ENCODE data around the gene DHODH. TPM values are rescaled to one million over a fixed set of nuclear protein-coding genes. Genes with fewer than 3 reads are reported as not detected.

DHODH gene
- total and polyA plus RNA-seq, 2 of the 13 experiments (the other 11 are each of a cell fraction or from before 2014, with no cell fraction given) = 10.7 to 16.4 TPM

DNA sequence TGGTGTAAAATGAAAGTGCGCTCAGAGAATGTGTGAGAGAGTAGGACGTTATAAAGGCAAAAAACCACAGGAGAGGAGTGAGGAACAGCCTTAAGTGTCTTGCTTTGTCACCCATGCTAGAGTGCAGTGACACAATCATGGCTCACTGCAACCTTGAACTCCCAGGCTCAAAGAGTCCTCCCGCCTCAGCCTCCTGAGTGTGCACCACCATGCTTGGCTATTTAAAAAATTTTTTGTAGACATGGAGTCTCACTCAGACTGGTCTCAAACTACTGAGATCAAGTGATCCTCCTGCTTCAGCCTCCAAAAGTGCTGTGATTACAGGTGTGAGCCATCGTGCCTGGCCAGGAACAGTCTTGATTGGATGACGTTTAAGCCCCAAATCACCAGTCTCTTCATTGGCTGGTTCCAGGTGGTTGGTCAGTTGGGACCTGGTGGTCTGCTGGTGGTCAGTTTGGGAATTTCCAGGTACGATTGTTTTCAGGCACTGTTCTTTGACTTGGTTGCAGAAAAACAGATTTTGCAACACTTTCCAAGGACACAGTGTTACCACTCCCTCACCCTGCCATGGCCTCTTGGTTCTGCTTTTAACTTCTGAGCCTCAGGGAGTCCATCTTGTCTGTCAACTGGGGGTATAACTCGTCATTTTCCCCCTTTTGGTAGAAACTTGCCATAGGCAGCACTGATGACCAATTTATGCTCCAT is 21.2 kb downstream of the DHODH start (continued):
- TF ChIP-seq, protein P1, sequence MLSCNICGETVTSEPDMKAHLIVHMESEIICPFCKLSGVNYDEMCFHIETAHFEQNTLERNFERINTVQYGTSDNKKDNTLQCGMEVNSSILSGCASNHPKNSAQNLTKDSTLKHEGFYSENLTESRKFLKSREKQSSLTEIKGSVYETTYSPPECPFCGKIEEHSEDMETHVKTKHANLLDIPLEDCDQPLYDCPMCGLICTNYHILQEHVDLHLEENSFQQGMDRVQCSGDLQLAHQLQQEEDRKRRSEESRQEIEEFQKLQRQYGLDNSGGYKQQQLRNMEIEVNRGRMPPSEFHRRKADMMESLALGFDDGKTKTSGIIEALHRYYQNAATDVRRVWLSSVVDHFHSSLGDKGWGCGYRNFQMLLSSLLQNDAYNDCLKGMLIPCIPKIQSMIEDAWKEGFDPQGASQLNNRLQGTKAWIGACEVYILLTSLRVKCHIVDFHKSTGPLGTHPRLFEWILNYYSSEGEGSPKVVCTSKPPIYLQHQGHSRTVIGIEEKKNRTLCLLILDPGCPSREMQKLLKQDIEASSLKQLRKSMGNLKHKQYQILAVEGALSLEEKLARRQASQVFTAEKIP (CRISPR knock-in tag; IDR thresholded peaks at IDR 0.05; ENCODE audit: borderline replicate concordance) = no peak
- TF ChIP-seq SKI (IDR thresholded peaks at IDR 0.05; ENCODE audit: partially characterized antibody) = no peak
- no peak for TF ChIP-seq ZNF709 (CRISPR knock-in tag; IDR thresholded peaks at IDR 0.05)
- no peak for TF ChIP-seq TAF1 (CRISPR knock-in tag; IDR thresholded peaks at IDR 0.05)
- TF ChIP-seq, protein P2, sequence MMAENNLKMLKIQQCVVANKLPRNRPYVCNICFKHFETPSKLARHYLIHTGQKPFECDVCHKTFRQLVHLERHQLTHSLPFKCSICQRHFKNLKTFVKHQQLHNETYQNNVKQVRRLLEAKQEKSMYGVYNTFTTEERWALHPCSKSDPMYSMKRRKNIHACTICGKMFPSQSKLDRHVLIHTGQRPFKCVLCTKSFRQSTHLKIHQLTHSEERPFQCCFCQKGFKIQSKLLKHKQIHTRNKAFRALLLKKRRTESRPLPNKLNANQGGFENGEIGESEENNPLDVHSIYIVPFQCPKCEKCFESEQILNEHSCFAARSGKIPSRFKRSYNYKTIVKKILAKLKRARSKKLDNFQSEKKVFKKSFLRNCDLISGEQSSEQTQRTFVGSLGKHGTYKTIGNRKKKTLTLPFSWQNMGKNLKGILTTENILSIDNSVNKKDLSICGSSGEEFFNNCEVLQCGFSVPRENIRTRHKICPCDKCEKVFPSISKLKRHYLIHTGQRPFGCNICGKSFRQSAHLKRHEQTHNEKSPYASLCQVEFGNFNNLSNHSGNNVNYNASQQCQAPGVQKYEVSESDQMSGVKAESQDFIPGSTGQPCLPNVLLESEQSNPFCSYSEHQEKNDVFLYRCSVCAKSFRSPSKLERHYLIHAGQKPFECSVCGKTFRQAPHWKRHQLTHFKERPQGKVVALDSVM (CRISPR knock-in tag; IDR thresholded peaks at IDR 0.05) = peak; percentile 90
- no peak for TF ChIP-seq NFIC (IDR thresholded peaks at IDR 0.05; ENCODE audit: low read length)
- 0 out of 2 replicates have a peak, but pooled peaks have one; percentile 32 for TF ChIP-seq KAT7 (CRISPR knock-in tag; IDR thresholded peaks at IDR 0.05; ENCODE audit: borderline replicate concordance)
- TF ChIP-seq ZNF614 (CRISPR knock-in tag; IDR thresholded peaks at IDR 0.05; ENCODE audit: borderline replicate concordance) = peak; percentile 61; the same call in 1 of the 2 replicates
- TF ChIP-seq, protein P3, sequence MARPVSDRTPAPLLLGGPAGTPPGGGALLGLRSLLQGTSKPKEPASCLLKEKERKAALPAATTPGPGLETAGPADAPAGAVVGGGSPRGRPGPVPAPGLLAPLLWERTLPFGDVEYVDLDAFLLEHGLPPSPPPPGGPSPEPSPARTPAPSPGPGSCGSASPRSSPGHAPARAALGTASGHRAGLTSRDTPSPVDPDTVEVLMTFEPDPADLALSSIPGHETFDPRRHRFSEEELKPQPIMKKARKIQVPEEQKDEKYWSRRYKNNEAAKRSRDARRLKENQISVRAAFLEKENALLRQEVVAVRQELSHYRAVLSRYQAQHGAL (CRISPR knock-in tag; IDR thresholded peaks at IDR 0.05; ENCODE audit: not compliant biosample characterization) = no peak
- TF ChIP-seq ZNF331 (CRISPR knock-in tag; IDR thresholded peaks at IDR 0.05) = 0 out of 2 replicates have a peak, but pooled peaks have one; percentile 10
- no peak for TF ChIP-seq SCMH1 (CRISPR knock-in tag; IDR thresholded peaks at IDR 0.05; ENCODE audit: borderline replicate concordance)
- TF ChIP-seq ATM (IDR thresholded peaks at IDR 0.05; ENCODE audit: borderline replicate concordance) = no peak
- TF ChIP-seq CEBPB (IDR thresholded peaks at IDR 0.05; ENCODE audit: borderline replicate concordance, low read depth, low read length) = peak; percentile 9; the same call in 1 of the 2 replicates
- peak; percentile 60; the same call in 1 of the 2 replicates for TF ChIP-seq ZBTB7B (CRISPR knock-in tag; IDR thresholded peaks at IDR 0.05)
- TF ChIP-seq GATAD2A (CRISPR knock-in tag; IDR thresholded peaks at IDR 0.05) = peak; percentile 75; the same call in 1 of the 2 replicates
- TF ChIP-seq, protein P4, sequence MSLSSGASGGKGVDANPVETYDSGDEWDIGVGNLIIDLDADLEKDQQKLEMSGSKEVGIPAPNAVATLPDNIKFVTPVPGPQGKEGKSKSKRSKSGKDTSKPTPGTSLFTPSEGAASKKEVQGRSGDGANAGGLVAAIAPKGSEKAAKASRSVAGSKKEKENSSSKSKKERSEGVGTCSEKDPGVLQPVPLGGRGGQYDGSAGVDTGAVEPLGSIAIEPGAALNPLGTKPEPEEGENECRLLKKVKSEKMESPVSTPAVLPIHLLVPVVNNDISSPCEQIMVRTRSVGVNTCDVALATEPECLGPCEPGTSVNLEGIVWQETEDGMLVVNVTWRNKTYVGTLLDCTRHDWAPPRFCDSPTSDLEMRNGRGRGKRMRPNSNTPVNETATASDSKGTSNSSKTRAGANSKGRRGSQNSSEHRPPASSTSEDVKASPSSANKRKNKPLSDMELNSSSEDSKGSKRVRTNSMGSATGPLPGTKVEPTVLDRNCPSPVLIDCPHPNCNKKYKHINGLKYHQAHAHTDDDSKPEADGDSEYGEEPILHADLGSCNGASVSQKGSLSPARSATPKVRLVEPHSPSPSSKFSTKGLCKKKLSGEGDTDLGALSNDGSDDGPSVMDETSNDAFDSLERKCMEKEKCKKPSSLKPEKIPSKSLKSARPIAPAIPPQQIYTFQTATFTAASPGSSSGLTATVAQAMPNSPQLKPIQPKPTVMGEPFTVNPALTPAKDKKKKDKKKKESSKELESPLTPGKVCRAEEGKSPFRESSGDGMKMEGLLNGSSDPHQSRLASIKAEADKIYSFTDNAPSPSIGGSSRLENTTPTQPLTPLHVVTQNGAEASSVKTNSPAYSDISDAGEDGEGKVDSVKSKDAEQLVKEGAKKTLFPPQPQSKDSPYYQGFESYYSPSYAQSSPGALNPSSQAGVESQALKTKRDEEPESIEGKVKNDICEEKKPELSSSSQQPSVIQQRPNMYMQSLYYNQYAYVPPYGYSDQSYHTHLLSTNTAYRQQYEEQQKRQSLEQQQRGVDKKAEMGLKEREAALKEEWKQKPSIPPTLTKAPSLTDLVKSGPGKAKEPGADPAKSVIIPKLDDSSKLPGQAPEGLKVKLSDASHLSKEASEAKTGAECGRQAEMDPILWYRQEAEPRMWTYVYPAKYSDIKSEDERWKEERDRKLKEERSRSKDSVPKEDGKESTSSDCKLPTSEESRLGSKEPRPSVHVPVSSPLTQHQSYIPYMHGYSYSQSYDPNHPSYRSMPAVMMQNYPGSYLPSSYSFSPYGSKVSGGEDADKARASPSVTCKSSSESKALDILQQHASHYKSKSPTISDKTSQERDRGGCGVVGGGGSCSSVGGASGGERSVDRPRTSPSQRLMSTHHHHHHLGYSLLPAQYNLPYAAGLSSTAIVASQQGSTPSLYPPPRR (CRISPR knock-in tag; IDR thresholded peaks at IDR 0.05; ENCODE audit: borderline replicate concordance) = 0 out of 2 replicates have a peak, but pooled peaks have one; percentile 7
- TF ChIP-seq, protein P5, sequence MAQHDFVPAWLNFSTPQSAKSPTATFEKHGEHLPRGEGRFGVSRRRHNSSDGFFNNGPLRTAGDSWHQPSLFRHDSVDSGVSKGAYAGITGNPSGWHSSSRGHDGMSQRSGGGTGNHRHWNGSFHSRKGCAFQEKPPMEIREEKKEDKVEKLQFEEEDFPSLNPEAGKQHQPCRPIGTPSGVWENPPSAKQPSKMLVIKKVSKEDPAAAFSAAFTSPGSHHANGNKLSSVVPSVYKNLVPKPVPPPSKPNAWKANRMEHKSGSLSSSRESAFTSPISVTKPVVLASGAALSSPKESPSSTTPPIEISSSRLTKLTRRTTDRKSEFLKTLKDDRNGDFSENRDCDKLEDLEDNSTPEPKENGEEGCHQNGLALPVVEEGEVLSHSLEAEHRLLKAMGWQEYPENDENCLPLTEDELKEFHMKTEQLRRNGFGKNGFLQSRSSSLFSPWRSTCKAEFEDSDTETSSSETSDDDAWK (CRISPR knock-in tag; IDR thresholded peaks at IDR 0.05) = no peak
- no peak for TF ChIP-seq HDAC6 (IDR thresholded peaks at IDR 0.05; ENCODE audit: low read depth, low read length)
- no peak for TF ChIP-seq ZNF20 (CRISPR knock-in tag; IDR thresholded peaks at IDR 0.05)
